Esophagus squamous epithelium (tissue), 5 donors: ENCODE results near the gene CTXN1. TPM values are rescaled to one million over a fixed set of nuclear protein-coding genes. Genes with fewer than 3 reads are reported as not detected.

Experiments used
- DNase-seq: peaks from one replicate; lab custom pipeline; 2025; lab: John Stamatoyannopoulos, UW
- H3K27ac ChIP-seq, 4 donors: fragments of 200-600 bp; sonication (generic); one replicate each; pipeline ENCODE4 v1.5.1; 2016 to 2019; ENCODE audit warnings: mild to moderate bottlenecking in 1 of 4
- H3K27me3 ChIP-seq, 4 donors: fragments of 200-600 bp; sonication (generic); 1 replicate in 3 of 4; 2 replicates in 1 of 4; pipeline versions ENCODE4 v1.5.1 to v1.6.0; 2017 to 2021; ENCODE audit warnings: antibody characterized with exemption in 1 of 4
- H3K36me3 ChIP-seq, 3 donors: fragments of 200-600 bp; sonication (generic); one replicate each; pipeline ENCODE4 v1.5.1; 2016 to 2019
- H3K4me1 ChIP-seq, 3 donors: fragments of 200-600 bp; sonication (generic); one replicate each; pipeline ENCODE4 v1.5.1; 2017 to 2019
- H3K4me3 ChIP-seq, 4 donors: fragments of 200-600 bp; sonication (generic); 1 replicate in 3 of 4; 2 replicates in 1 of 4; pipeline ENCODE4 v1.5.1; 2016 to 2019; ENCODE audit warnings: mild to moderate bottlenecking in 2 of 4, moderate library complexity in 1 of 4
- H3K9me3 ChIP-seq, 3 donors: fragments of 200-600 bp; sonication (generic); one replicate each; pipeline ENCODE4 v1.5.1; 2016 to 2019
- CTCF ChIP-seq, 6 experiments: fragments of 450-650 bp in 4 of 6; fragments of 200-600 bp in 2 of 6; sonication (generic) in 2 of 6; IDR thresholded peaks; one replicate each; pipeline ENCODE4 v1.5.1; 2016 to 2019; ENCODE audit warnings: antibody characterized with exemption in 6 of 6, mild to moderate bottlenecking in 4 of 6, moderate library complexity in 4 of 6
- POLR2A ChIP-seq, 4 donors: fragments of 450-650 bp; IDR thresholded peaks; one replicate each; pipeline ENCODE4 v1.6.1; 2017; ENCODE audit warnings: antibody characterized with exemption in 4 of 4, mild to moderate bottlenecking in 4 of 4, moderate library complexity in 3 of 4
- WGBS, 2 donors: methylation state at CpG; one replicate each; pipeline ENCODE4 v1.1.5; 2018; 5-methylcytosine and 5-hydroxymethylcytosine counted together
- intact Hi-C: fragments of 100-400 bp; cut with DNase I; formaldehyde crosslinking; loops from one replicate; pipeline ENCODE4 v1.15.0; 2022
- total RNA-seq, 4 donors: library from RNA; depleted of rRNA; stranded (reverse); fragments of >200 nt; gene quantifications; one replicate each; pipeline ENCODE4 v1.1.0, GENCODE V29; 2016
- donor health status: DM: yes; HTN: yes; CAD: no.

CTXN1 gene
- total RNA-seq, 4 donors from 2014 or later, result 0.35 to 2.7 (median 0.75) TPM; not detected in 1

DNA sequence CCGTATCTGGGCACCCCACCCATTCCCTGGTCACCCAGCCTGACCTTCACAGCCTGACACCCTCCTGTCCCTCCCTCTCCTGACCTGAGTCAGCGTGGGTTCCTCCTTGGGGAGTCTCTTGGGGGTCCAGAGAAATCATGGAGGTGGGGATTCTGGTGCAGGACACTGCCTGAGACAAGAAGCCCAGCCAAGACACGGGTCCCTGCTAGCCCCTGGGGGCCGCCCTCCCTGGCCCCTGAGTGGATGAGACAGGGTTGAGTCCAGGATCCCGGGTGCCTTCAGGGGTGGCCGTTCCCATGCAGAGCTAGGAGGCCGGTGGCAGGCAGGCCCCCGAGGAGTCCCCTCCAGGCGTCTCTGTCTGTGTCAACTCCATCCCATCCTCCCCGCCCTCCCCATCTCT is 20.7 kb downstream of the CTXN1 start:
- Histone ChIP-seq H3K9me3 (no peaks in the 10 kb centered on the region), H3K27ac (no peak overlapping the region), H3K4me1 (peaks cover 28 to 83% (median 55%) of the 10 kb centered on the region in 3 donors), H3K36me3 (peaks cover 4 to 37% (median 14%) of the 10 kb centered on the region in 3 donors), H3K4me3 (peak overlapping the region in 2 of 4 donors; percentile 82 to 99), H3K27me3 (peaks cover 0 to 4% (median 0%) of the 10 kb centered on the region in 4 donors)
- DNase-seq, result no peak
- 66 to 74% methylated on average over 6 to 7 of the region's 10 CpGs for WGBS, 2 donors
- no peak for TF ChIP-seq CTCF (IDR thresholded peaks at IDR 0.05)
- no peak for TF ChIP-seq POLR2A (IDR thresholded peaks at IDR 0.05)
- intact Hi-C loops, result loop anchor here (10.0 kb wide), 1 partner anchor 50 kb away; no protein-coding TSS in a partner anchor

DNA sequence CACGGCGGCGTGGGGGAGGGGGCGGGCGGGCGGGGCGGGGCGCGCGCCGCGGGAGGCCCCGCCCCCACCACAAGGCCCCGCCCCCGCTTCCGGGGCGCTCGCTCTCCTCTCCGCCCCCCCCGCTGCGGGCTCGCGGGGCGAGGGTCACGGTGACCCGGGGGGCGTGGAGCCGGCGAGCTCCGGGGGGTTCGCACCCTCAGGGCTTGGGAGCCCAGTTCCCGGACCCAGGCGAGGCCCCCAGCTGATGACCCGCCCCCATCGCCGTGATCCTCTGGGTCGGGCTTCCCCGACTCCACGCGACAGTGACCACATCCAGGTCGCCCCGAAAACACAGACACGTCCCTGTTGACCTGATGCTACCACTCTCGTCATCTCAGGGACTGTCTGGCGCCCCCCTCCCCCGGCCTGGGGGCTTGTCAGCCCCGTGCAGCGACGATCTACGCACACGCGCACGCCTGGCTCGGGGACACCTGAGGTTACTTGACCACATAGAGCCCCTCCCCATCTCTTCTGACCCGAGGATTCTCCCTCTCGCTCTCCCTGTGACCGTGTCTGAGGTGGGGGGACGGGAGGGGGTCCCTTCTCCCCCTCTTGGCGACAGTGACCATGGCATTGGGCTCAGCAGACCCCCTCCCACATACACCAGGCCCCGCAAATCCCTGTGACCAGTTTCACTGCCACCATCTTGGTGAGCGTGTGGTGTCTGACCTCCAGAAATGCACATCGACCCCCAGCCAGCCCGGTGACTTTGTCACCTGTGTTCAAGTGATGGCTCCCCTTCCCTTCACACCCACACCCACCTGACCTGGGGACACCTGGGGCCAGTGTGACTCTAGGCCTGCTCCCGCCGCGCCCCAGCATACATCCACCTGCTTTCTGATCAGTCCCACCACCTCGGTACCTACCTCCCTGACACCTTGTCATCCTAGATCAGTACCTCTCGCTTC is 21.6 kb downstream of the CTXN1 start:
- 26 to 28% methylated on average over 15 to 19 of the region's 68 CpGs for WGBS, 2 donors
- intact Hi-C loops, result loop anchor here (10.0 kb wide), 1 partner anchor 50 kb away; no protein-coding TSS in a partner anchor

DNA sequence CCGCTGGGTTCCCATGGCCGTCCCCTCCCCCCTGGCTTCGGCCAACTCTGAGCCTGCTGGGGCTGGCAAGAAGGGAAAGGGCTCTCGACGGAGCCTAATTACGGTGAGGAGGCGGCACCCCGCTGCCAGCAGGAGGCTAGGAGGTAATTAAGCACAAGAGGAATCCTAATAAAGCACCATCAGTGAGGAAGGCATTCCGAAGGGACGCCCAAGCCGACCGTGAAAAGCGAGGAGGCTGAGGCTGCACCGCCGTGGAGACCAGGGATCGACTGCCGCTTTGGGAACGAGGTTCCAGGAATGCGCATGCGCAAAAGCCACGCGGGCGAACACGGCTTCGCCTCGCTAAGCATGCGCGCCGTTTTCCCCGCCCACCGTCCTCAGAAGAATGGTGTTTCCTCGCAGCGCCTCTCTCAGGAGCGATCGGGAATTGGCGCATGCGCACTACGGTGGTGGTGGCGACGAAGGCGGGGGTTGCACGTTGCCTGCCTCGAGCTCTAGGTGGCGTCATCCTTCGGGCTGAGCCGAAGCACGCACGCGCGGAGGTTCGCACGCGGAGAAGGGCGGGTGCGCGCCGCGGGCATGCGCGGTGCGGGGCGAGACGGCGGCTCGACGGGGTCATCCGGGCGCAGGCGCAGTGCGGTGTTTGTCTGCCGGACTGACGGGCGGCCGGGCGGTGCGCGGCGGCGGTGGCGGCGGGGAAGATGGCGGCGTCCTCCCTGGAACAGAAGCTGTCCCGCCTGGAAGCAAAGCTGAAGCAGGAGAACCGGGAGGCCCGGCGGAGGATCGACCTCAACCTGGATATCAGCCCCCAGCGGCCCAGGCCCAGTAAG is 22.5 kb downstream of the CTXN1 start, which contains the start of gene MAP2K7:
TSS of gene MAP2K7 (plus strand) at position 634 of the 830 bp plus-strand sequence. CDS start at position 702, 68 bp downstream.
- intact Hi-C loops, result loop anchor here (10.0 kb wide), 1 partner anchor 49 kb away; no protein-coding TSS in a partner anchor
- Histone ChIP-seq H3K4me3 (peak within 1 kb of the TSS; percentile 66 to 99 (median 78)), H3K27me3 (peaks cover 0 to 11% (median 0%) of the 10 kb centered on the region in 4 donors), H3K4me1 (peaks cover 28 to 80% (median 56%) of the 10 kb centered on the region in 3 donors), H3K36me3 (peaks cover 0 to 35% (median 7%) of the 10 kb centered on the region in 3 donors), H3K9me3 (no peaks in the 10 kb centered on the region), H3K27ac (peak within 1 kb of the TSS; percentile 88 to 95 (median 92))
- peak in 3 of 4 donors; percentile 66 to 86 (median 71) for TF ChIP-seq POLR2A (IDR thresholded peaks at IDR 0.05)
- peak; percentile 3 to 96 (median 42) for TF ChIP-seq CTCF (IDR thresholded peaks at IDR 0.05)
- peak; percentile 90 for DNase-seq
- WGBS, 2 donors, result 0% methylated on average over 13 of the region's 89 CpGs; no CpG with 5 or more reads in 1 of the 2 donors

More for the DNA sequence above, 21.6 kb downstream of the CTXN1 start:
- Histone ChIP-seq H3K4me1 (peaks cover 28 to 89% (median 58%) of the 10 kb centered on the region in 3 donors), H3K27me3 (peaks cover 0 to 11% (median 0%) of the 10 kb centered on the region in 4 donors), H3K9me3 (no peaks in the 10 kb centered on the region), H3K4me3 (peak overlapping the region; percentile 66 to 99 (median 78)), H3K27ac (peak overlapping the region; percentile 85 to 95 (median 92)), H3K36me3 (peaks cover 0 to 34% (median 7%) of the 10 kb centered on the region in 3 donors)
- TF ChIP-seq CTCF (IDR thresholded peaks at IDR 0.05) (no peak), POLR2A (IDR thresholded peaks at IDR 0.05) (no peak)
- no peak for DNase-seq

- TF ChIP-seq POLR2A (IDR thresholded peaks at IDR 0.05) (no peak), CTCF (IDR thresholded peaks at IDR 0.05) (no peak)
- Histone ChIP-seq H3K9me3 (no peaks in the 10 kb centered on the region), H3K4me3 (peak overlapping the region; percentile 66 to 99 (median 78)), H3K36me3 (peaks cover 0 to 37% (median 7%) of the 10 kb centered on the region in 3 donors), H3K27ac (peak overlapping the region; percentile 88 to 93 (median 92)), H3K4me1 (peaks cover 28 to 77% (median 52%) of the 10 kb centered on the region in 3 donors), H3K27me3 (peaks cover 0 to 11% (median 0%) of the 10 kb centered on the region in 4 donors)
- 12 to 30% methylated on average over 4 to 17 of the region's 20 CpGs for WGBS, 2 donors
- no peak for DNase-seq
- intact Hi-C loops, result loop anchor here (10.0 kb wide), 1 partner anchor 48 kb away; no protein-coding TSS in a partner anchor
Observed at GRCh38 chr19:7902796-7903243, 23.1 kb downstream of the CTXN1 start.
